HG02840 (cell line): ENCODE data around the gene MYO9B.

Source experiments
- ATAC-seq: cut with Tn5 transposase; IDR thresholded peaks from one replicate; pipeline ENCODE4 v1.9.1; 2021; ENCODE audit warnings: mild to moderate bottlenecking, moderate library complexity, moderate number of reproducible peaks; ENCODE audit not compliant: unreplicated experiment, low FRiP score

Gene MYO9B

DNA sequence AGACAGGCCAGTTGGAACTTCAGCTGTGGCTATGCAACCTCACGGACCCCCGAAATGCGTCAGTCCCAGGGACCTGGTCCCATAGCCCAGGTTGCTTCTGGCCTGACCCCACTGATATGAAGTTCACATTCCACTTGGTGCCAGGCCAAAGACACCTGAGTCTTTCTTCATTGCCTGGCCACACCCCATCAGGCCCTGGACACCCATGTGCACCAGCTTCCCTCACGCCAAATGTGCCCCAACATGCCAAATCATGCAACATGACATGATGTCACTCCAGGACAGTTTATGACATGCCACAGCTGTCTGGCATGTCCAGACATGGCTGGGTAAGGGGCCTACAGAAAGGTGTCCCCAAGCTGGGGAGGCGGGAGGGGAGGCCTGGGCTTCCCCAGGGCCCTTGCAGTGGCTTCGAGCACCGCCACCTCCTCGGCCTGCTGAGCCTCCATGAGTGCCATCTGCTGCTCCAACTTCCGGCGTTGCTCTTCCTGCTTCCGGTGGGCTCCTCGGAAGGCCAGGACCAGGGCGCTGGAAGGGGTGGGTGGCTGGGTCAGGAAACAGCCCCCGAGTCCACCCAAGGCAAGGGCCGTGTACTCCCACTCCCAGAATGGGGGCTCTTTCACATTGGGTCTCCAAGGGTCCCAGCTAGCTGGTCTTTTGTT, 174.4 kb downstream of the MYO9B start:
- no peak for ATAC-seq

DNA sequence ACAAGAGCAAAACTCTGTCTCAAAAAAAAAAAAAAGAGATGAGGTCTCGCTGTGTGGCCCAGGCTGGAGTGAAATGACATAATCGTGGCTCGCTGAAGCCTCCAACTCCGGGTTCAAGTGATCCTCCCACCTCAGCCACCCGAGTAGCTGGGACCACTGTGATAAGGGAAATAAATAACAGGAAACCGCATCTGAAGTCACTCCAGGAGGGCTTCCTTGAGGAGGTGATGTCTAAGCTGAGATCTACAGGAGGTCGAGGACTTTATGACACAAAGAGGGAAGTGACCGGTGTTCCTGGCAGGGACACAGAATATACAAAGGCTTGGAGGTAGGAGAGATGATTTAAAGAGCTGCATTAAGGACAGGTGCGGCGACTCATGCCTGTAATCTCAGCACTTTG, 179.1 kb downstream of the MYO9B start:
- no peak for ATAC-seq

DNA sequence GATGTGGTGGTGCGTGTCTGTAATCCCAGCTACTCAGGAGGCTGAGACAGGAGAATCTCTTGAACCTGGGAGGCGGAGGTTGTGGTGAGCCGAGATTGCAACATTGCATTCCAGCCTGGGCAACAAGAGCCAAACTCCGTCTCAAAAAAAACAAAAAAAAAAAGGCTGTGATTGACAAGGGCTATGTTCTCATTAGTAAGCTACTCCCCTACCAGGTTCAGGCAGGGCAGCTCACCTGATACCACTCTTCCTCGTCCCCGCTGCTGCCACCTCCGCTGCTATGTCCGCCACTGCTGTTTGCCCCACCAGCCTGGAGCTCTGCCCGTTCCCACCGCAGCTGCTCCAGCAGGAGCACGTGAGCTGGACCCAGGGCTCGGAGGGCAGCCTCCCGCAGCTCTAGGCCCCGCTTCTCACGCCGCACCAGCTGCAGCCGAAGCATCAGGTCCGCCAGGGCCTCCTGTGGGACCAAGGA, 179.6 kb downstream of the MYO9B start:
- no peak for ATAC-seq

DNA sequence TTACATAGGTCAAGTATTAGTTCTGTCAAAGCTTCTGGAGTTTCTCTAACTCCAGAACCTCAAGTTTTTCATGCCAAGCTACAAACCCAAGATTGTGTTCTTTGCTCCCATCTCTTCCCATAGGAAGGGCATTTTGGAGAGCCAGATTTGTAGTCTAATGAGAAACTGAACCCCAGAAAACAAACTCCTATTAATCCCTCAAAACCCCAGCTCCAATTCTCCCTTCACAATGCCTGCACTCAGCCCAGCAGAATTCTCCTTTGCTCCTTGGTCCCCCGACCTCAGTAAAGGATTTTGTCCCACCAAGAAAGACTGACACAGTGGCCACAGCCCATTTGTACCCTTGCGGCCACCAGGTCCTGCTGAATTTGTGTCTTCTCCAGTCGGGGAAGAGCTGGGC, 180.6 kb downstream of the MYO9B start:
- no peak for ATAC-seq

DNA sequence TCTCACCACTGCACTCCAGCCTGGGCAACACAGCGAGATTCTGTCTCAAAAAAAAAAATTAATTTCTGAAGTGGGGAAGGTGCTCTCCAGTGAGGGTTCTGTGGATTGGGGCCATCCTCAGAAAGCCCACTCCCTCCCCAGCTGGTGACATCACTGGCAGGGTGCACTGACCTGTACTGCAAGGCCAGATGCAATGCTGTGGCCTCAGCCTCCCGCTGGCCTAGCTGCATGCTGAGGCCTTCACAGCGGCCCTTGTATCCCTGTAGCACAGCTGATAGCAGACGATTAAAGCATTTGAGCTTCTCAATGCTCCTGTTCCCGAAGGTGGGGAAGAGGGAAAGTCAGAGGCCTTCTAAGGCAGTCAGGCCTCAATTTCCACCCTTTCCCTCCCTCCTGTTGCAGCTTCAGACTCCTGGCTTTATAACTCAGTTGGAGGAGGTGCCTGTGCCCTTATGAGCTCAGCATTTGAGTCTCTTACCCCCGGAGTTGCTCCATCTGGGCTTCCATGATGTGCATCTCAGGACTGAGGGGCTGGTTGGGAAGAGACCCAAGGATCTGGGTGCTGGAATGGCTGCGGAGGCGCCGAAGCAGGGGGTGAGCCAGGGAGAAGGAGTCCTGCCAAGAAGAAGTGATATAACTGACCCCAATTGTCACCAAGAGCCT, 183.7 kb downstream of the MYO9B start:
- ATAC-seq, result no peak

DNA sequence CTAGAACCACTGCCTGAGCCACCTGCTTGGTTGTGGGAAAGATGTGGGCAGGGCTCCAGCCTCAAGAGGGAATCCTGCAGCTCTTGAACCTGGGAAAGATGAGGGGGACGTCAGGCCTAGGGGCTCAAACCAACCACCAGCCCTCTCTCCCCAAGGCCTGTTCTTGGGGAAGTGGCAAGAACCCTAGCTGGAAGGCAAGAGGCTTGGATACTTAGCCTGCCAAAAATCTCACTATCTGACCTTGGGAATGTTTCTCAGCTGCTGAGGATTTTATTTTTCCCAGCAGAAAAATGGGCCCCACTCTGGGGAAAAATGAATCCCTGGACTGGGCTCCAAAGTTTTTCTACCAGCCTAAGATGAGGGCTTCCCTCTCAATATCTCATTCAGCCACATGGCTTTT, 184.4 kb downstream of the MYO9B start:
- ATAC-seq, result no peak

DNA sequence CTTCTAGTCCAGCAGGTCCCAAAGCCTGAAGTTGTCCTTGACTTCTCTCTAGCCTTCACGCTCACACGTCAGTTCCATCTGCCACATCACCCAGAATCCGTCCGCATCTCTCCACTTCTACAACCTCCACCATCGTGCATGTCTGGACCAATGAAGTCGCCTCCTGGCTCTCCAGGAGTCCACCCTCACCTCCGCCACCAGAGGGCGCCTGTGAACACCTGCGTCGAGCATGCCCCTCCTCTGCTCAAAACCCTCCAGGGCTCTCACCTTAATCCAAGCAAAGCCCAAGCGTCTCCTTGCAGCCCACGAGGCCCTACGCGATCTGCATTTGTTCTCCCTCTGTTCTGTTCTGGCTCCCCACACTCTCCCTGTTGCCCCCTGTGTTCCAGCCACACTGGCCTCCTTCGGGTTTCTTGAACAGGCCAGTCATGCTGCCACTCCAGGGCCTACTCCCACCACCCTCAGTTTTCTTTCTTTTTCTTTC, 185.3 kb downstream of the MYO9B start:
- ATAC-seq, result no peak

DNA sequence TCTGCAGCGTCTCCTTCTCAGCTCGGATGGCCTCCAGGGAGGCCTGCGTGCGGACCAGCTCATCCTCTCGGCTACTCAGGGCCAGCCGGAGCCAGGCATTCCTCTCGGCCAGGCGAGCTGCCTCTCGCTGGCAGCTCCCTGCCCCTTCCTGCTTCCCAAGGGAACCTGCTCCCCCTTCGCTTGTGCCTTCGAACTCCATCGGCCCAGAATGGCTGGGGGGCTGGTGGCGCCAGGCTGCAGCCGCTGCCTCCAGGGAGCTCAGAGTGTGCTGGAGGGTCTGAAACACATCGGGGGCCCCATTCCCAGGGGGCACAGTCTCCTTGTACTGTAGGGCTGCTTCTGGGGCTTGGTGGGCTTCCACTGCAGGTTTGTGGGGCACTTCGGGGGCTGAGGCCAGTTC, 187.0 kb downstream of the MYO9B start:
- ATAC-seq, result no peak
